ENCODE measurements around the gene NIPBL.
A peak's percentile ranks its signal among the peaks of the same experiment; 100 is the strongest.
"Not testable (repeated sequence)": the region's sequence is repeated elsewhere in the genome, so short reads cannot be mapped to it uniquely, and the experiment has no call there.

NIPBL gene, protein sequence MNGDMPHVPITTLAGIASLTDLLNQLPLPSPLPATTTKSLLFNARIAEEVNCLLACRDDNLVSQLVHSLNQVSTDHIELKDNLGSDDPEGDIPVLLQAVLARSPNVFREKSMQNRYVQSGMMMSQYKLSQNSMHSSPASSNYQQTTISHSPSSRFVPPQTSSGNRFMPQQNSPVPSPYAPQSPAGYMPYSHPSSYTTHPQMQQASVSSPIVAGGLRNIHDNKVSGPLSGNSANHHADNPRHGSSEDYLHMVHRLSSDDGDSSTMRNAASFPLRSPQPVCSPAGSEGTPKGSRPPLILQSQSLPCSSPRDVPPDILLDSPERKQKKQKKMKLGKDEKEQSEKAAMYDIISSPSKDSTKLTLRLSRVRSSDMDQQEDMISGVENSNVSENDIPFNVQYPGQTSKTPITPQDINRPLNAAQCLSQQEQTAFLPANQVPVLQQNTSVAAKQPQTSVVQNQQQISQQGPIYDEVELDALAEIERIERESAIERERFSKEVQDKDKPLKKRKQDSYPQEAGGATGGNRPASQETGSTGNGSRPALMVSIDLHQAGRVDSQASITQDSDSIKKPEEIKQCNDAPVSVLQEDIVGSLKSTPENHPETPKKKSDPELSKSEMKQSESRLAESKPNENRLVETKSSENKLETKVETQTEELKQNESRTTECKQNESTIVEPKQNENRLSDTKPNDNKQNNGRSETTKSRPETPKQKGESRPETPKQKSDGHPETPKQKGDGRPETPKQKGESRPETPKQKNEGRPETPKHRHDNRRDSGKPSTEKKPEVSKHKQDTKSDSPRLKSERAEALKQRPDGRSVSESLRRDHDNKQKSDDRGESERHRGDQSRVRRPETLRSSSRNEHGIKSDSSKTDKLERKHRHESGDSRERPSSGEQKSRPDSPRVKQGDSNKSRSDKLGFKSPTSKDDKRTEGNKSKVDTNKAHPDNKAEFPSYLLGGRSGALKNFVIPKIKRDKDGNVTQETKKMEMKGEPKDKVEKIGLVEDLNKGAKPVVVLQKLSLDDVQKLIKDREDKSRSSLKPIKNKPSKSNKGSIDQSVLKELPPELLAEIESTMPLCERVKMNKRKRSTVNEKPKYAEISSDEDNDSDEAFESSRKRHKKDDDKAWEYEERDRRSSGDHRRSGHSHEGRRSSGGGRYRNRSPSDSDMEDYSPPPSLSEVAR (N-terminal part only)

DNA sequence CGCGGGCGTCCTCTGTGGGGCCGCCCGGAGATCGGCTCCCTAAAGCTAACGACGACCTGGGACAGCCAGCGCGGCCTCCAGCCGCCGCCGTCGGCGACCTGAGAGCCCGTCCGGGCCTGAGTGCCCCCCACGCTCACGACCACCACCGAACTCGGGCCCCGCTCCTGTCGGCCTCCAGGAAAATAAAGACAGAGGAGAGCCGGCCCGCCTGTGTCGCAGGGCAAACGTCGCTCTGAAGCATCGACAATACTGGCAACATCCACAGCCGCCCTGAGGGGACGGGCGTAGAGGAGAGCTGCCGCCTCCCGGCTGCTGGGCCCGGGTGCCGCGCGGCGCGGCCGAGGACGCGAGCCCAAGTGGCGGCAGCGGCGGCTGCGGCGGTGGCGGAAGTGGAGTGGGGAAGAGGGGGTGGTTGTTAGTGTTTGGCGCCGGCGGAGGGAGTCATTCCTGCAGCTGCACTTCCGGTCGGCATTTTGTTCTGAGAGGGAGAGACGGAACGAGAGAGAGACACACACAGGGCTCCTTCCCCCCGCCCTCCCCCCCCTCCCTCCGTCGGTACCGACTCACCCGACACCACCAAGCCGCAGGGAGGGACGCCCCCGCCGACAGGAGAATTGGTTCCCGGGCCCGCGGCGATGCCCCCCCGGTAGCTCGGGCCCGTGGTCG is at the start of gene NIPBL:
Gene NIPBL, plus strand, starts transcription at position 471 of the 666 bp plus-strand sequence. CDS start 76,928 bp downstream, outside the sequence.
- DNase-seq, result peak; percentile 92

DNA sequence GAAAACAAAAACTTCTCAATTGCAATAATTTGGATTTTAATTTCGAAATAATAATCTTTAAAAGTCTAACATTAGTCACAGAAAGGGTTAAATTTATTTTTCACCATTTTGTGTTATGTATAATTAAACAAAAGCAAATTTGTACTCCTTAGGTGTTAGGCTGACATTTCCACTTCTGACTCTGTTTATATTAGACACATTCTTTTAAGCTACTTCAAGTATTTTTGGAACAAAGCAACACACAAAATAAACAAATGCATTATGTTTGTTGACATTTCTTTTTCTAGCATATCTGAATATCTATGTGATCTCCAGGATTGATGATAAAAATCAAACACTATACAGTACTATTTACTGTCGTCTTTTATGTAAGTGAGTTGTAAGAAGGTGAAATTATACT is 44.3 kb upstream of the NIPBL start:
- no peak for DNase-seq

DNA sequence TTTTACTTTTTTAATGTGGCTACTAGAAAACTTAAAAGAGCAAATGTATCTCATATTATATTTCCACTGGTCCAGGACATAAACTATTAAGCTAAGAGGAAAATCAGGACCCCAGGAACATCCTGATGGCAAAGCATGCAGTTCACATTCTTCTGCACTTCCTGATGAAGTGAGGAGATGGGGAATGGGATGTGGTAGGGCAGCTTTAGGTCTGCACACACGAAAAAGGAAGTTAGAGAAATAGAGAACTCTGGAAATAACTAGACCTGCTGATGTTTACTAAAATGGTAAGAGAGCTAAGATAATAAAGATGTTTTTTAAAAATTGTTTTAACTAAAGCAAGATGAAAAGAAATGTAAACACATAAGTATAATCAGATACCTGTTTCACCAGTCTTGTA is 39.7 kb upstream of the NIPBL start:
- DNase-seq, result no peak

DNA sequence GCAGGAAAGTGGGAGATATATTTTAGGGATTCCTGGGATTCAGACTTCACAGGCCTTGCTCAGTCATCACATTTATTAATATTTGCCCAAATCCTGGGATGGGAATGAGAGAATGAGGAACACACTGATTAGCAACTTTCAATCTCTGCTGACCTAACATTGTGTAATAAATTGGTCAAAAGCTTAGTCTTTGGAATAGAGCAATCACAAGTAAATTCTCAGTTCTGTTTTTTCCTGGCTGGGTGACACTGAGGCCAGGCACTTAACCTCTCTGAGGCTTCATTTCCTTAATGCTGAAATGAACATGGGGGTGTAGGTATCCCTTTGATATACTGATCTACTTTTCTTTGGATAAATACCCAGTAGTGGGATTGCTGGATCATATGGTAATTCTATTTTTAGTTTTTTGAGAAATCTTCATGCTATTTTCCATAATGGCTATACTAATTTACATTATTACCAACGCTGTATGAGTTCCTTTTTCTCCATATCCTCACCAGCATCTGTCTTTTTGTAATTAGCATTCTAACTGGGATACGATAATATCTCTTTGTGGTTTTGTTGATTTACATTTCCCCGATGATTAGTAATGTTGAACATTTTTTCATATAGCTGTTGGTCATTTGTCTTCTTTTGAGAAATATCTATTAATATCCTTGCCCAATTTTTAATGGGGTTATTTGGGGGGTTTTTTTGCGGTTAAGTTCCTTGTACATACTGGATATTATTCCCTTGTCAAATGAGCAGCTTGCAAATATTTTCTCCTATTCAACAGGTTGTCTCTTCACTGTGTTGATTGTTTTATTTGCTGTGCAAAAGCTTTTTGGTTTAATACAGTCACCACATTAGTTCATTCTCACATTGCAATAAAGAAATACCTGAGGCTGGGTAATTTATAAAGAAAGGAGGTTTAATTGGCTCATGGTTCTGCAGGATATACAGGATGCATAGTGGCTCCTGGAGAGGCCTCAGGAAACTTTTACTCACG is 36.8 kb upstream of the NIPBL start:
- no peak for DNase-seq

DNA sequence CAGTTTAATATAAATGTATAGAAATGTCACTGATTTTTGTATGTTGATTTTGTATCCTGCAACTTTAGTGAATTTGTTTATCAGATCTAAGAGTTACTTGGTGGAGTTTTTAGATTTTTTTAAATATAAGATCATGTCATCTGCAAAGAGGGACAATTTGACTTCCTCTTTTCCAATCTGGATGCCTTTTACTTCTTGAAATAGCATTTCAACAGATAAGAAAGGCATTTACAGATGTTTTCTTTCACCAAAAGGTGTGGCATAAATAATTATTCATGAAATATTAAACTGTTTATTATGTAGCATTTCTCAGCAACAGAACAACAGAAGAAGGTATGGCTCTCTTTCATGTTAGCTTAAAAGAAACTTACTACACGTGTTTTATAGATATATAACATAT is 34.9 kb upstream of the NIPBL start:
- no peak for DNase-seq

DNA sequence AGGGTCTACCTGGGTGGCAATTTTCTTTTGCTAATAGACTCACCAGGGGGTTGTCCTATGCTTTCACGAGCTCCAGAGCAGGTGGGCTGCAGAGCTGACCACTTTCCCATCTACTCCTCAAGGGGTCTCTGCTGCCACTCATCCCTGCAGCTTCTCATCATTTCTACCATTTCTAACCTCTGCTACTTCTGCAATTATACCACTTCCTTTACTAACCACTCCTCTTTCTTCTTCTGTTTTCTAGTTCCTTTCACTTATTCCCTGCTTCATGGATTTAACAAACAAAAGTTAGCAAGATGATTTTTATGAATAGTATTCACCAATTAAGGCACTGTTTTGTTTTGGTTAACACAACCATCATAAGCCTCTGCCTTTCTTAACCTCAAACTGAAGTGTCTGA is 34.5 kb upstream of the NIPBL start:
- DNase-seq, result no peak

DNA sequence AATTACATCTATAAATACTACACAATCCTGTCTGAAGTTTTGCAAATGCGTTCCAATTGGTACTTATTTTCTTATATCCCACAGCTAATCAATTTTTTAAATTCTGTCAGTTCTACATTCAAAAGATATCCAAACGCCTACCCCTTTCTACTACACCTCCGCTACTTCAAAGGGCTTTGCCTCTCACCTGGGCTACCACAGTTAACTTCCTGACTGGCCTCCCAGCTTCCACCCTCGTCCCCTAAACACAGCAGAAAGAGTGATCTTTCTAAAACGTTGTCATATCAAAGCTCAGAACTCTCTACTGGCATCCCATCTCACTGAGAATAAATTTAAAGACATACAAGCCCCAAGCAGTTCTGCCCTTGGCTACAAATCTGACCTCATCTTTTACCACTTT is 32.3 kb upstream of the NIPBL start:
- no peak for DNase-seq

DNA sequence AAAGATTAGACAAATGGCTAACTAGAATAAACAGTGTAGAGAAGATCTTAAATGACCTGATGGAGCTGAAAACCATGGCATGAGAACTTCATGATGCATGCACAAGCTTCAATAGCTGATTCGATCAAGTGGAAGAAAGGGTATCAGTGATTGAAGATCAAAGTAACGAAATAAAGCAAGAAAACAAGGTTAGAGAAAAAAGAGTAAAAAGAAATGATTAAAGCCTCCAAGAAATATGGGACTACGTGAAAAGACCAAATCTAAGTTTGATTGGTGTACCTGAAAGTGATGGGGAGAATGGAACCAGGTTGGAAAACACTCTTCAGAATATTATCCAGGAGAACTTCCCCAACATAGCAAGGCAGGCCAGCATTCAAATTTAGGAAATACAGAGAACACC is 28.0 kb upstream of the NIPBL start:
- DNase-seq, result not testable (repeated sequence)

DNA sequence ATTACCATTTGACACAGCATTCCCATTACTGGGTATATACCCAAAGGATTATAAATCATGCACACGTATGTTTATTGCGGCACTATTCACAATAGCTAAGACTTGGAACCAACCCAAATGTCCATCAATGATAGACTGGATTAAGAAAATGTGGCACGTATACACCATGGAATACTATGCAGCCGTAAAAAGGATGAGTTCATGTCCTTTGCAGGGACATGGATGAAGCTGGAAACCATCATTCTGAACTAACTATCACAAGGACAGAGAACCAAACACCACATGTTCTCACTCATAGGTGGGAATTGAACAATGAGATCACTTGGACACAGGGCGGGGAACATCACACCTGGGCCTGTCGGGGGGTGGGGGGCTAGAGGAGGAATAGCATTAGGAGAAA is 23.7 kb upstream of the NIPBL start:
- not testable (repeated sequence) for DNase-seq

DNA sequence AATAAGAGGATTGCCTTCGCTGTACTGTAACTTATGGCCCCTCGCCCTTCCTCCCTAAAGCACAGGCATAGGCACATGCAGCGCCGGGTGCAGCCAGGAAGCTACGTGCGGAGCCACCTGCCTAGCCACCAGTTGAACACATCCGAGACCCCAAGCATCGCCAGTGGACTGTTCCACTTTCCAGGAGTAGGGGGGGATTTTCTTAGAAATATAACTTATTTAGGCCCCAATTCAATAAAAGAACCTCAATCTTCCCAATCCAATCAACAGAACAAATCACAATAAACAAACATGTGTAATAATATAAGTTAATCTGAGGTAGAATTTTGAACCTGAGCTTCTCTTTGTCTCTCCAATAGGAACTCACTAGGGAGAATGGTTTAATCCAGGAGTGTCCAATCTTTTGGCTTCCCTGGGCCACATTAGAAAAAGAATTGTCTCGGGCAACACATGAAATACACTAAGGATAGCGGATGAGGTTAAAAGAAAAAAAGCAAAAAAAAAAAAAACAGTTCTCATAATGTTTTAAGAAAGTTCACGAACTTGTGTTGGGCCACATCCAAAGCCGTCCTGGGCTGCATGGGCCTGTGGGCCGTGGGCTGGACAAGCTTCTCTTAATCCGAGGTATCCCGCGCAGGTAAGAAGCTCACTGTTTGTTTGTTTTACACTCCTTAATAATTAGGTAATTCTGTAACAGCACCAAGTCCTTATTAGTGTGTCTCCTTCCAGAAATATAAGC is 22.0 kb upstream of the NIPBL start:
- DNase-seq, result no peak

DNA sequence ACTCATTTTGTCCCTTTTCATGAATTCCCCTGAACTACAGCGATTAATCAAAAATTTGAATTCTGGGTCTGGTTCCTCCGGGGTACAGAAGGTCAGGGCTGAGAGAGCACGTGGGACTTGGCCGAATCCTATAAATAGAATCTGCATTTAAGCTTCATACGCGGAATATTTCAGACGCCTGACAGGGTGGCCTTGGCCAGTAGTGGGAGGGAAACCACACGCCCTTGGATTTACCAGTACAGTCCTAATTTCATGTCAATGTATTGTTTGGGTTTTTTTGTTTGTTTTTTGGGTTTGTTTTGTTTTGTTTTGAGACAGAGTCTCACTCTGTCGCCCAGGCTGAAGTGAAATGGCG is 21.5 kb upstream of the NIPBL start:
- DNase-seq, result no peak

DNA sequence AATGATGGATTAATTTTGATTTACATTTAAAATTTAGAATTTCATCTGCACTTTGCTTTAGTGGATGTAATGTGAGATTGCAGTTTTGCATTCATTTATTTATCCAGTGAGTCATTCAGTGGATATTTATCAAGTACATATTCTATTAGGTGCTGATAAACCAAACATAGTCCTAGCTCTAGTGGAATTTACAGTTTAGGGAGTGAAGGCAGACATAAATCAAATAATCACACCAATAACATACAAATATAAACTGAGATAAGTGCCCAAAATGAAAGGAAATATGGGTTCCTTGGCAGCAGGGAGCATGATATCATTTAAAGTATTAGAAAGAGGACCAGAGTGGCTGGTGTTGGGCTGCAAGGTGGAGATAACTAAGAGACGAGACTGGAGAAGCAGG is 14.7 kb upstream of the NIPBL start:
- DNase-seq, result no peak

DNA sequence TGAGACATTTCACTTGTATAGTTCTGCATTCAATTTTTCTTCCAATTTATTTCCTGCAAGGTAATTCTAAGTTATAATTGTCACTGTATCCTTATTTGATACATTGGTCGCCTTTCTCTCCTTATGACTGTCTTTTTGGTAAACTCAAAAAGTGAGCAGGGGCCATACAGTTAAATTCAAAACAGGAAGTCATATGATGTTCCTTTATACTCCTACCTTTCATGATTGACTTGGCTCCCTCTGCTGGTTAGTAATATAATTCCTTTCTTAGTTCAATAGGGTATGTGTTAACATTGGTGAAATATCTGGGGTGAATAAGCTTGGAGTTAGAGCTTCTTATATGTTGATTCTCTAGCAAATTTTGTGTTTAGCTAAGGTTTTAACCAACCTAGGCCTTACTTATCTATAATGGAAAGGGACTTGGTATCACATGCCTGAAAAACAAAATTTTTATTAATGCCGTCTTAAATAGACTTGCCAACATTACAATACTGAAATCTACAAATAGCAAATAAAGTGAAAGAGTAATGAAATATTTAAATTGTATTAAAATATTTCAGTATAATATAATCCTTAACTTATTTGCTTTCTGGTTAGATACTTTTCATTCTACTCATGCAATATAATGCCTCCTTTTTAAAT is 6.0 kb upstream of the NIPBL start:
- DNase-seq, result no peak

DNA sequence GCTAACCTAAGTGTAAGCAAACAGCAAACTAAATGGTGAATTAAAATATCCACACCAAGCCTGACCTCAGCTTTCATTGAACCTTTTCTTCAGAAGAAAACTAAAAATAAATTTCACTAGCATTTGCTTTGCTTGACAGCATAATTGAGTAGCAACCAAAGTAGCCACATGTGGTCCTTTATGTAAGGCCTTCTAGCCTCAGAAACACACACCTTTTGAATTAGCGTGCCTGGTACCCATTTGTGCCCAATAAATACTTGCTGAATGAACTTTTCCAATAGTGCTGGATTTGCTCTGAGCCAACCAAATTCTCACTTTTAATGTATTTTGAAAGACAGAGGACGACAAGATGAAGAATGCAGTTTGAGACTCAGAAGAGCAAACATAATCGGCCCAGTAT is 2.1 kb upstream of the NIPBL start:
- DNase-seq, result no peak

DNA sequence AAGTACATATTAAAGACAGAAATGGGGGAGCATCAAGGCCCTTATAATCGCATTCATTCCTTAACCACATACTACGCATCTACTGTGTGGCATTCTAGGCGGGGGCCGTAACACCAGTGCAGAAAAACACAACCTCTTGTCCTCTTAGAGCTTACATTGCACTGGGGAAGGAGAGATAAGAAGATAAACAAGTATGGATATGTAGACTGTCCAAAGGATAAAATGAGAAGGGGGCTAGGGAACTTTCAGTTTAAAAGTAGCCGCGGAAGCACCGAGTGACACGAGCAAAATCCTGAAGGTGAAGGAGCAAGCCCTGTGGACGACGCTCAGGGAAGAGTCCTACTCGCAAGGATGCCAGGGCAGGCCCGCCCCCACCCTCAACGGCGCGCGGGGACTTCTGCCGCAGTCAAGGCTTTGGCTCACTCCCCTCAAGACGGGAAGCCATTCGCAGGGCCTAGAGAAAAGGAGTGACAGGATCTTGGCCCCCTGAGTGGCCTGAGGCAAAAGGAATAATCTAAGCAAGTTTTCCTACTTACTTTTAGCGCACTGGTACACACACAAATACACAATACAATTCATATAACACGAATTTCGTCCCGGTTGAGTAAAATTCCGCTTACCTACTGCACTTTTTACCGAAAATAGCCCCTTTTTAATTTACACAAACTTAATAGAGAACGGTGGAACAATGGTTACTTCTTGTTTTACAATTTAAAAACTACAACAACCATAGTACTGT is 1.3 kb upstream of the NIPBL start:
- peak; percentile 16 for DNase-seq

DNA sequence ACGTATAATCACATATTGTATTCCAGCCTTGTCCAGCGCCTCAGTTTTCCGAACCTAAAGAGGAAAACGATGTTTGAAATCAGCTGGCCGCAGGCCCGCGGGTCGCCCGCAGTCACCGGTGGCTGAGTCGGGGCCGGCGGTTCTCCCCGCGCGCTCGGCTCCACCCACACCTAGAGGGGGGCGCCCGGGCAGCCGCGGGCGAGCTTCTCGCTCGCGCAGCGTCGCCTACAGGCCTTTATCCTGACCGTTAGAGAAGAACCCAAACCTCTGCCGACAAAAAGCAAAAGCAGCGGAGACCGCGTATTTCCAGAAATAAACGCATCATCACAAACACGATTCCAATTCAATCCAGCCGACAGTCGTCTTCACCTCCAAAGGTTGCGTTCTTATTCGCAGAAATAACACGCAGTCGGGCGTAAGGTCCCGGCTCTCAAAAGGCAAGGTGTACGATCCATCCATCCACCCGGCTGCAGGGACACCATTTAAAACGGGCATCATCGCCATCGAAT is 725 bp upstream of the NIPBL start:
- DNase-seq, result peak; percentile 75

DNA sequence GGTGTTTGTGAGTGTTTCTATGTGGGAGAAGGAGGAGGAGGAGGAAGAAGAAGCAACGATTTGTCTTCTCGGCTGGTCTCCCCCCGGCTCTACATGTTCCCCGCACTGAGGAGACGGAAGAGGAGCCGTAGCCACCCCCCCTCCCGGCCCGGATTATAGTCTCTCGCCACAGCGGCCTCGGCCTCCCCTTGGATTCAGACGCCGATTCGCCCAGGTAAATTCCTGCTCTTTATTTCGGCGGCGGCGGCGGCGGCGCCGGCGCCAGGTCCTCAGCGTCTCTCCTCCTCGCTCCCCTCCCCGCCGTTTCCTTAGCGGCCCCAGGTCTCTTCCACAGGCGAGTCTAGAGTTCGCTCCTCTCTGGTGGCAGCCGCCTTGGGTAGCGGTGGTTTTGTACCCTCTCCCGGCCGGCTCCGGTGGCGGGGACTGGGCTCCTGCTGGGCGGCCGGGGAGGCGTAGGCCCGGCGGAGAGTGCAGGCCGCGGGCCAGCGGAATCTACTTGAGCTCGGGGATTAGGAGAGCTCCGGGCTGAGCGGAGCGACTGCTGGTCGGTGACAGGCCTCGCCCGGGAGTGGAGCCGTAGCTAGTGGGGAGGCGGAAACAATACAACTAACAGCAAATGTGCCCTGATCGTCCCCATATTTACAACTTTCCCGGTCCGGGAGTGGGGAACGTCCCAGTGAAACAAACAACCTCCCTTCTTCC is 547 bp downstream of the NIPBL start:
- DNase-seq, result peak; percentile 39

DNA sequence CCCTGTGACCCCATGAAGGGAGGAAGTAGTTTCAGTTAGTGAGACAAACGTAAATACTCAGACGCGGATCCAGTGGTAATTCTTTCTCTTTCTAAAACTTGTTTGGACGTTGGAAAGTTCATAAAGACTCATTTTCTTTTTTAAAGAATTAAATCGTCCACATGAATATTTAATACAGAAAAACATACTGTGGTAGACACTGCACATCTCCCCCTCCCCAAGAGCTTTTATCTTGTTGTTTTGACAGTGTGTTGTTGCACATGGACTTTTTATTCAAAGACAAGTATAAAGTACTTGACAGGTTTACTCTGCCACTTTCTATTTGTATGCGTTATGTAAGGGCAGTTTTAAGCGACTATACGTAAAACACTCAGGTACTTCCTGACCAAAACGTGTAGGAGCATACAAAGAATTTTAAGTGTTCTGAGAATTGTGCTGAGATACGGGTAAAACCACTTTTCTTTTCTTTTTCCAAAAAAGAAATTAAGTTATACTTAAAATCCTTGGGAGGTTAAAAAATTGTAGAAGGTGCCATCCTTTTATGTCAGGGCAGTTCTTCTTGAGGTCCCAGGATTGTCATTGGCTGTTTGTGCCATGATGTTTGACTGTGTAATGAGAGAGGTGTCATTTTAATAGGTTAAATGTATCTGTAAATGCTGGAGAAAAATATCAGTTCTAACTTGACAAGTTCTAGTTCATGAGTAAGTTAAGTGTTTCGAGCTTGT is 1.3 kb downstream of the NIPBL start:
- no peak for DNase-seq
